A673 (cell line): ENCODE data around the gene CNIH1. TPM values are rescaled to one million over a fixed set of nuclear protein-coding genes. Genes with fewer than 3 reads are reported as not detected.

Source experiments
- BruUV-seq: library from RNA; stranded (reverse); fragments of 400-500 nt; replicated peaks from 2 replicates; lab custom pipeline; 2021; lab: Mats Ljungman, UMichigan
- CTCF ChIA-PET: fragments of 300-600 bp; sonication (Branson Sonifier 250); formaldehyde crosslinking; loops from one replicate; lab custom pipeline; 2022; ENCODE audit warnings: antibody characterized with exemption; lab: Charles Lee
- POLR2A ChIA-PET: fragments of 300-600 bp; sonication (Branson Sonifier 250); formaldehyde crosslinking; loops from one replicate; lab custom pipeline; 2022; ENCODE audit warnings: antibody characterized with exemption; ENCODE audit not compliant: low non-redundant PET; lab: Charles Lee
- DNase-seq: peaks from one replicate; pipeline ENCODE4 v3.0.0-alpha.2; 2015; ENCODE audit warnings: low spot score
- H3K27ac ChIP-seq: fragments of 200-600 bp; sonication (generic); 2 replicates; pipeline ENCODE4 v1.5.1; 2016; ENCODE audit warnings: mixed run types, low read depth, mild to moderate bottlenecking, mixed read lengths, antibody characterized with exemption, low read length; ENCODE audit not compliant: poor library complexity, severe bottlenecking
- H3K27me3 ChIP-seq: fragments of 200-600 bp; sonication (generic); replicated peaks from 2 replicates; pipeline ENCODE4 v1.6.1; 2017; ENCODE audit warnings: mixed run types, low read depth, mild to moderate bottlenecking, mixed read lengths, antibody characterized with exemption, low read length; ENCODE audit not compliant: insufficient read depth, poor library complexity
- H3K36me3 ChIP-seq: fragments of 200-600 bp; sonication (generic); 2 replicates; pipeline ENCODE4 v1.6.1; 2016; ENCODE audit warnings: mixed run types, mild to moderate bottlenecking, mixed read lengths, antibody characterized with exemption, low read length; ENCODE audit not compliant: insufficient read depth, poor library complexity, severe bottlenecking
- H3K4me1 ChIP-seq: fragments of 200-600 bp; sonication (generic); 2 replicates; pipeline ENCODE4 v1.6.1; 2017; ENCODE audit warnings: mixed run types, mild to moderate bottlenecking, mixed read lengths, antibody characterized with exemption, low read length; ENCODE audit not compliant: insufficient read depth, poor library complexity, severe bottlenecking
- H3K4me3 ChIP-seq: fragments of 200-600 bp; sonication (generic); 2 replicates; pipeline ENCODE4 v1.5.1; 2016; ENCODE audit warnings: low read depth, mixed run types, mild to moderate bottlenecking, mixed read lengths, low read length; ENCODE audit not compliant: poor library complexity, severe bottlenecking
- H3K9me3 ChIP-seq: fragments of 200-600 bp; sonication (generic); 2 replicates; pipeline ENCODE4 v1.6.1; 2016; ENCODE audit warnings: mixed run types, low read depth, mild to moderate bottlenecking, mixed read lengths, antibody characterized with exemption, low read length; ENCODE audit not compliant: poor library complexity, severe bottlenecking
- CTCF ChIP-seq: fragments of 300-800, 200-600 bp; sonication (generic); conservative IDR thresholded peaks from 2 replicates; pipeline ENCODE4 v1.5.1; 2017; ENCODE audit warnings: low read depth, mild to moderate bottlenecking, antibody characterized with exemption, low read length, moderate library complexity, mixed read lengths
- EZH2 ChIP-seq: fragments of 200-600 bp; sonication (generic); IDR thresholded peaks from 2 replicates; pipeline ENCODE4 v1.6.1; 2017; ENCODE audit warnings: borderline replicate concordance, low read depth, mild to moderate bottlenecking, mixed read lengths, antibody characterized with exemption, low read length; ENCODE audit not compliant: poor library complexity, severe bottlenecking
- intact Hi-C: fragments of 100-400 bp; cut with micrococcal nuclease; formaldehyde crosslinking; loops from one replicate; pipeline ENCODE4 v1.10.0; 2022; ENCODE audit not compliant: unreplicated experiment
- total RNA-seq: library from RNA; stranded (reverse); gene quantifications from 2 replicates; pipeline ENCODE4 v1.2.3, GENCODE V29; 2021

Gene CNIH1
- total RNA-seq, 1 experiment from 2014 or later, result 170 TPM

DNA sequence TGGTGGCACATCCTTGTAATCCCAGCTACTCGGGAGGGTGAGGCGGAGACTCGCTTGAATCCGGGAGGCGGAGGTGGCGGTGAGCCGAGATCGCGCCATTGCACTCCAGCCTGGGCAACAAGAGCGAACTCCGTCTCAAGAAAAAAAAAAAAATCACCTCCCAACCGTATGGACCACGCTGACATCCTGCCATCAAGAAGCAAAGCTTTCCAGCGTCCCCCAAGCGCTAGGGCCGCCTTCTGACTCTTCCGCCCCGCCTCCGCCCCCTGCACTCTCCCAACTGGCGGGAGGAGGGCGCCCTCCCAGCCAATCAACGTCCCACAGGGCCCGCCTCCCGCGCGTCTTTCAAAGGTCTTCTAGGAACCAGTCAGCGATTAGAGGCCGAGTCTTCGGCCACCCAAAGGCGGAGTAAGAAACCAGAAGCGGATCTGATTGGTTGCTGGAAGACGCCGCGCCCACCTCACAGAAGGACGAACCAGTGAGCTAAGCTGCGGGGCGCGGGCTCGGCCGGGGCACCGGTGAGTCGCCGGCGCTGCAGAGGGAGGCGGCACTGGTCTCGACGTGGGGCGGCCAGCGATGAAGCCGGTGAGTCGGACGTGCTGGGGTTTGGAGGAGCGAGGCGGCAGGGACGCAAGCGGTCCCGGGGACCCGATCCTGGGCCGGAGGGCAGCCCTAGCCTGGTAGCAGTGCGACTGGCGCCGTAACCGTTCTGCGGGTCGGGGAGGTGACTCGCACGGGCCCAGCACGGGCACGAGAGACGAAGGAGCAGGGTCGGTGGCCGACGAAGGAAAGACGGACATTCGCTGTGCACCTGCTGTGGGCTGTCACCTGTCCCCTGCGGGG lies 44.5 kb downstream of the CNIH1 start, which contains the start of gene CDKN3:
Gene CDKN3 (plus strand): TSS at position 515 of the 843 bp plus-strand sequence. CDS start 62 bp downstream, at position 577.
- peak; percentile 99 for DNase-seq
- peaks cover 12% of the 10 kb centered on the region for H3K36me3 ChIP-seq
- no peaks in the 10 kb centered on the region for H3K27me3 ChIP-seq
- TF ChIP-seq CTCF (peak; percentile 38), EZH2 (no peak)
- no peaks in the 10 kb centered on the region for H3K9me3 ChIP-seq
- H3K4me3 ChIP-seq, result peak within 1 kb of the TSS; percentile 77
- peak within 1 kb of the TSS; percentile 81 for H3K27ac ChIP-seq
- ChIA-PET POLR2A (interaction anchor here (0.6 to 0.7 kb wide), 2 partner anchors 28 to 388 kb away, joined by 4 to 5 read pairs; no protein-coding TSS in a partner anchor), CTCF (interaction anchor here (0.6 to 1.4 kb wide), 3 partner anchors 27 to 1934 kb away, joined by 3 to 4 read pairs (median 3); no protein-coding TSS in a partner anchor)
- intact Hi-C loops, result no loop called here
- no TSS peak for BruUV-seq
- H3K4me1 ChIP-seq, result peaks cover 15% of the 10 kb centered on the region

DNA sequence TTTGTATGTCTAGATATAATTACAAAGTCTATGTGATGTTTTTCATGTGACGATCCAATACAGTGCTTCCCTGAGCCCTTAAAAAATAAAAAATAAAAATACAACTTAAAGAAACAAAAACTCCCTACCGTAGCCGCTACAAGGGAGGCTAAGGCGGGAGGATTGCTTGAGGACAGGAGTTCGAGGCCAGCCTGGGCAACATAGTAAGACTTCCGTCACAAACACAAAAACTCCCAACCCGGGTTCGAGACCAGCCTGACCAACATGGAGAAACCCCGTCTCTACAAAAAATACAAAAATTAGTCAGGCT lies 45.0 kb downstream of the CNIH1 start:
- Histone ChIP-seq H3K4me3 (peak overlapping the region; percentile 77), H3K27me3 (no peaks in the 10 kb centered on the region), H3K9me3 (no peaks in the 10 kb centered on the region), H3K27ac (no peak overlapping the region), H3K36me3 (peaks cover 6% of the 10 kb centered on the region), H3K4me1 (peaks cover 15% of the 10 kb centered on the region)
- DNase-seq, result no peak
- ChIA-PET POLR2A (interaction anchor here (0.6 kb wide), 1 partner anchor 389 kb away, joined by 5 read pairs; no protein-coding TSS in a partner anchor), CTCF (interaction anchor here (1.4 kb wide), 1 partner anchor 26 kb away, joined by 4 read pairs; no protein-coding TSS in a partner anchor)
- intact Hi-C loops, result no loop called here
- TF ChIP-seq CTCF, result no peak
- no peak for TF ChIP-seq EZH2
- BruUV-seq, result TSS peak; percentile 95

GRCh38 chr14:54395716-54396115 lies 45.5 kb downstream of the CNIH1 start:
- Histone ChIP-seq H3K27ac (no peak overlapping the region), H3K4me1 (peaks cover 15% of the 10 kb centered on the region), H3K27me3 (no peaks in the 10 kb centered on the region), H3K36me3 (peaks cover 2% of the 10 kb centered on the region), H3K9me3 (no peaks in the 10 kb centered on the region), H3K4me3 (no peak overlapping the region)
- ChIA-PET CTCF (interaction anchor here (1.4 kb wide), 1 partner anchor 26 kb away, joined by 4 read pairs; no protein-coding TSS in a partner anchor), POLR2A (no interaction called here)
- BruUV-seq, result no TSS peak
- intact Hi-C loops, result no loop called here
- no peak for DNase-seq
- TF ChIP-seq EZH2 (no peak), CTCF (no peak)
